Measurements from ENCODE around the gene CREB5. TPM values are rescaled to one million over a fixed set of nuclear protein-coding genes. Genes with fewer than 3 reads are reported as not detected.

The CREB5 gene
- total RNA-seq, 2 experiments from 2014 or later = 0.15 to 0.52 TPM

GRCh38 chr7:28572321-28573058, 160.2 kb downstream of the CREB5 start:
- no peak for DNase-seq
- H3K36me3 Mint-ChIP-seq = no peaks in the 10 kb centered on the region
- intact Hi-C loops (cut with micrococcal nuclease) = no loop called here
- ChIA-PET CTCF (no interaction called here), POLR2A (no interaction called here)
- no peaks in the 10 kb centered on the region for H3K9me3 Mint-ChIP-seq
- H3K27me3 Mint-ChIP-seq = peaks cover 7% of the 10 kb centered on the region
- no peak overlapping the region for H3K27ac Mint-ChIP-seq
- no peak overlapping the region for H3K4me3 Mint-ChIP-seq
- no peaks in the 10 kb centered on the region for H3K4me1 Mint-ChIP-seq (ENCODE audit: low read depth)

- CTCF ChIA-PET = no interaction called here
- H3K27ac Mint-ChIP-seq = no peak overlapping the region
- H3K4me1 Mint-ChIP-seq (ENCODE audit: low read depth) = no peaks in the 10 kb centered on the region
- no peak for DNase-seq
- no peak overlapping the region for H3K4me3 Mint-ChIP-seq
- POLR2A ChIA-PET = no interaction called here
- intact Hi-C loops (cut with micrococcal nuclease) = no loop called here
- no peaks in the 10 kb centered on the region for H3K36me3 Mint-ChIP-seq
- no peaks in the 10 kb centered on the region for H3K9me3 Mint-ChIP-seq
- peaks cover 7% of the 10 kb centered on the region for H3K27me3 Mint-ChIP-seq
These were observed 160.8 kb downstream of the CREB5 start for GRCh38 chr7:28573059-28573553.

- CTCF ChIA-PET = no interaction called here
- Mint-ChIP-seq H3K27me3 (peaks cover 7% of the 10 kb centered on the region), H3K27ac (no peak overlapping the region), H3K4me3 (no peak overlapping the region), H3K9me3 (no peaks in the 10 kb centered on the region), H3K36me3 (no peaks in the 10 kb centered on the region), H3K4me1 (ENCODE audit: low read depth) (no peaks in the 10 kb centered on the region)
- DNase-seq = no peak
- intact Hi-C loops (cut with micrococcal nuclease) = no loop called here
- POLR2A ChIA-PET = no interaction called here
These were observed 161.5 kb downstream of the CREB5 start for GRCh38 chr7:28573651-28574301.

GRCh38 chr7:28575241-28575643, 162.9 kb downstream of the CREB5 start:
- Mint-ChIP-seq H3K27ac (no peak overlapping the region), H3K4me1 (ENCODE audit: low read depth) (no peaks in the 10 kb centered on the region), H3K4me3 (no peak overlapping the region), H3K36me3 (no peaks in the 10 kb centered on the region), H3K27me3 (peaks cover 7% of the 10 kb centered on the region), H3K9me3 (no peaks in the 10 kb centered on the region)
- POLR2A ChIA-PET = no interaction called here
- CTCF ChIA-PET = no interaction called here
- intact Hi-C loops (cut with micrococcal nuclease) = no loop called here
- DNase-seq = no peak

GRCh38 chr7:28576656-28577055, 164.3 kb downstream of the CREB5 start:
- Mint-ChIP-seq H3K4me3 (no peak overlapping the region), H3K36me3 (no peaks in the 10 kb centered on the region), H3K27ac (no peak overlapping the region), H3K9me3 (no peaks in the 10 kb centered on the region), H3K27me3 (peaks cover 4% of the 10 kb centered on the region), H3K4me1 (ENCODE audit: low read depth) (no peaks in the 10 kb centered on the region)
- ChIA-PET CTCF (no interaction called here), POLR2A (no interaction called here)
- no peak for DNase-seq
- intact Hi-C loops (cut with micrococcal nuclease) = no loop called here

- no peaks in the 10 kb centered on the region for H3K36me3 Mint-ChIP-seq
- H3K4me3 Mint-ChIP-seq = no peak overlapping the region
- intact Hi-C loops (cut with micrococcal nuclease) = no loop called here
- CTCF ChIA-PET = no interaction called here
- no peak for DNase-seq
- H3K27me3 Mint-ChIP-seq = peaks cover 1% of the 10 kb centered on the region
- H3K4me1 Mint-ChIP-seq (ENCODE audit: low read depth) = no peaks in the 10 kb centered on the region
- no peaks in the 10 kb centered on the region for H3K9me3 Mint-ChIP-seq
- no peak overlapping the region for H3K27ac Mint-ChIP-seq
- POLR2A ChIA-PET = no interaction called here
These were observed 167.3 kb downstream of the CREB5 start for GRCh38 chr7:28579571-28579970.

- no peak for DNase-seq
- intact Hi-C loops (cut with micrococcal nuclease) = no loop called here
- Mint-ChIP-seq H3K27ac (no peak overlapping the region), H3K27me3 (peaks cover 1% of the 10 kb centered on the region), H3K4me1 (ENCODE audit: low read depth) (no peaks in the 10 kb centered on the region), H3K9me3 (no peaks in the 10 kb centered on the region), H3K4me3 (no peak overlapping the region), H3K36me3 (no peaks in the 10 kb centered on the region)
- CTCF ChIA-PET = no interaction called here
- POLR2A ChIA-PET = no interaction called here
These were observed 168.3 kb downstream of the CREB5 start for GRCh38 chr7:28580665-28581064.

- no peak overlapping the region for H3K4me3 Mint-ChIP-seq
- CTCF ChIA-PET = no interaction called here
- peaks cover 1% of the 10 kb centered on the region for H3K27me3 Mint-ChIP-seq
- no peak for DNase-seq
- POLR2A ChIA-PET = no interaction called here
- no peaks in the 10 kb centered on the region for H3K36me3 Mint-ChIP-seq
- intact Hi-C loops (cut with micrococcal nuclease) = no loop called here
- H3K27ac Mint-ChIP-seq = no peak overlapping the region
- no peaks in the 10 kb centered on the region for H3K9me3 Mint-ChIP-seq
- no peaks in the 10 kb centered on the region for H3K4me1 Mint-ChIP-seq (ENCODE audit: low read depth)
These were observed 169.0 kb downstream of the CREB5 start for GRCh38 chr7:28581351-28581750.

GRCh38 chr7:28582226-28582625, 169.9 kb downstream of the CREB5 start:
- H3K36me3 Mint-ChIP-seq = no peaks in the 10 kb centered on the region
- no peak overlapping the region for H3K27ac Mint-ChIP-seq
- H3K9me3 Mint-ChIP-seq = no peaks in the 10 kb centered on the region
- no peak overlapping the region for H3K4me3 Mint-ChIP-seq
- CTCF ChIA-PET = no interaction called here
- peaks cover 1% of the 10 kb centered on the region for H3K27me3 Mint-ChIP-seq
- POLR2A ChIA-PET = no interaction called here
- no peaks in the 10 kb centered on the region for H3K4me1 Mint-ChIP-seq (ENCODE audit: low read depth)
- no peak for DNase-seq
- intact Hi-C loops (cut with micrococcal nuclease) = no loop called here

- Mint-ChIP-seq H3K27ac (no peak overlapping the region), H3K9me3 (no peaks in the 10 kb centered on the region), H3K4me3 (no peak overlapping the region), H3K4me1 (ENCODE audit: low read depth) (no peaks in the 10 kb centered on the region), H3K27me3 (peaks cover 1% of the 10 kb centered on the region), H3K36me3 (no peaks in the 10 kb centered on the region)
- no peak for DNase-seq
- ChIA-PET POLR2A (no interaction called here), CTCF (no interaction called here)
- intact Hi-C loops (cut with micrococcal nuclease) = no loop called here
These were observed 171.9 kb downstream of the CREB5 start for GRCh38 chr7:28584235-28584634.

GRCh38 chr7:28586736-28587135, 174.4 kb downstream of the CREB5 start:
- ChIA-PET CTCF (no interaction called here), POLR2A (no interaction called here)
- Mint-ChIP-seq H3K4me1 (ENCODE audit: low read depth) (no peaks in the 10 kb centered on the region), H3K27me3 (peaks cover 1% of the 10 kb centered on the region), H3K9me3 (no peaks in the 10 kb centered on the region), H3K36me3 (no peaks in the 10 kb centered on the region), H3K27ac (no peak overlapping the region), H3K4me3 (no peak overlapping the region)
- intact Hi-C loops (cut with micrococcal nuclease) = no loop called here
- no peak for DNase-seq

GRCh38 chr7:28587211-28587610, 174.9 kb downstream of the CREB5 start:
- Mint-ChIP-seq H3K36me3 (no peaks in the 10 kb centered on the region), H3K27ac (no peak overlapping the region), H3K4me3 (no peak overlapping the region), H3K4me1 (ENCODE audit: low read depth) (no peaks in the 10 kb centered on the region), H3K27me3 (no peaks in the 10 kb centered on the region), H3K9me3 (no peaks in the 10 kb centered on the region)
- ChIA-PET POLR2A (no interaction called here), CTCF (no interaction called here)
- intact Hi-C loops (cut with micrococcal nuclease) = no loop called here
- DNase-seq = no peak

- Mint-ChIP-seq H3K27ac (no peak overlapping the region), H3K9me3 (no peaks in the 10 kb centered on the region), H3K36me3 (no peaks in the 10 kb centered on the region), H3K4me3 (no peak overlapping the region), H3K4me1 (ENCODE audit: low read depth) (no peaks in the 10 kb centered on the region), H3K27me3 (no peaks in the 10 kb centered on the region)
- POLR2A ChIA-PET = no interaction called here
- CTCF ChIA-PET = no interaction called here
- DNase-seq = no peak
- intact Hi-C loops (cut with micrococcal nuclease) = no loop called here
These were observed 176.3 kb downstream of the CREB5 start for GRCh38 chr7:28588602-28589001.
